PC-3 (cell line): Measurements from ENCODE around the gene INVS. TPM values are rescaled to one million over a fixed set of nuclear protein-coding genes. Genes with fewer than 3 reads are reported as not detected.
A peak's percentile ranks its signal among the peaks of the same experiment; 100 is the strongest.

Experiments
- ATAC-seq: fragments of 200-7000 bp; cut with Tn5 transposase; 2 replicates; pipeline ENCODE4 v1.9.1; 2020; ENCODE audit warnings: mild to moderate bottlenecking, moderate library complexity
- BruUV-seq: library from RNA; stranded (reverse); fragments of 400-500 nt; replicated peaks from 2 replicates; lab custom pipeline; 2021; lab: Mats Ljungman, UMichigan
- CTCF ChIA-PET: fragments of 300-600 bp; sonication (Branson Sonifier 250); formaldehyde crosslinking; loops from one replicate; lab custom pipeline; 2022; ENCODE audit warnings: antibody characterized with exemption; lab: Charles Lee
- POLR2A ChIA-PET: fragments of 300-600 bp; sonication (Branson Sonifier 250); formaldehyde crosslinking; loops from one replicate; lab custom pipeline; 2022; ENCODE audit warnings: antibody characterized with exemption; ENCODE audit not compliant: unreplicated experiment; lab: Charles Lee
- DNase-seq: peaks from one replicate; pipeline ENCODE4 v3.0.0-alpha.2; 2015
- H2AFZ ChIP-seq: fragments of 300-600 bp; sonication (generic); 2 replicates; pipeline ENCODE4 v1.6.0; 2016; ENCODE audit warnings: antibody characterized with exemption, low read length
- H3F3A ChIP-seq: fragments of 300-600 bp; sonication (generic); one replicate; pipeline ENCODE4 v1.6.0; 2017; ENCODE audit warnings: antibody characterized with exemption, low read length, control low read depth, mild to moderate bottlenecking; ENCODE audit not compliant: unreplicated experiment
- H3K27ac ChIP-seq: fragments of 300-600 bp; sonication (generic); 2 replicates; pipeline ENCODE4 v1.5.1; 2016; ENCODE audit warnings: mild to moderate bottlenecking, low read length
- H3K27me3 ChIP-seq: fragments of 300-600 bp; sonication (generic); 2 replicates; pipeline ENCODE4 v1.6.1; 2016; ENCODE audit warnings: low read length, mixed read lengths
- H3K36me3 ChIP-seq: fragments of 300-600 bp; sonication (generic); 2 replicates; pipeline ENCODE4 v1.6.1; 2016; ENCODE audit warnings: low read depth, mixed run types, low read length, mixed read lengths
- H3K4me1 ChIP-seq: fragments of 300-600 bp; sonication (generic); 2 replicates; pipeline ENCODE4 v1.5.1; 2016; ENCODE audit warnings: low read length; ENCODE audit not compliant: insufficient read depth
- H3K4me2 ChIP-seq: fragments of 300-600 bp; sonication (generic); 2 replicates; pipeline ENCODE4 v1.6.0; 2016; ENCODE audit warnings: low read length
- H3K4me3 ChIP-seq: fragments of 300-600 bp; sonication (generic); 2 replicates; pipeline ENCODE4 v1.5.1; 2016; ENCODE audit warnings: mild to moderate bottlenecking, low read length, mixed read lengths
- H3K79me2 ChIP-seq: fragments of 300-600 bp; sonication (generic); 2 replicates; pipeline ENCODE4 v1.6.1; 2017; ENCODE audit warnings: low read length, mixed read lengths
- H3K9ac ChIP-seq: fragments of 300-600 bp; sonication (generic); 2 replicates; pipeline ENCODE4 v1.6.0; 2016; ENCODE audit warnings: mild to moderate bottlenecking, low read length
- H3K9me2 ChIP-seq: fragments of 300-600 bp; sonication (generic); replicated peaks from 2 replicates; pipeline ENCODE4 v1.6.1; 2016; ENCODE audit warnings: mixed run types, low read length, mixed read lengths
- H3K9me3 ChIP-seq: fragments of 300-600 bp; sonication (generic); 2 replicates; pipeline ENCODE4 v1.6.1; 2016; ENCODE audit warnings: low read length, mixed read lengths
- H4K20me1 ChIP-seq: fragments of 300-600 bp; sonication (generic); 2 replicates; pipeline ENCODE4 v1.6.1; 2016; ENCODE audit warnings: low read length, mixed read lengths
- EZH2 ChIP-seq: fragments of 300-600 bp; sonication (generic); IDR thresholded peaks from one replicate; pipeline ENCODE4 v1.6.1; 2017; ENCODE audit warnings: antibody characterized with exemption, mild to moderate bottlenecking, low read length; ENCODE audit not compliant: unreplicated experiment
- EZH2phosphoT487 ChIP-seq: fragments of 300-600 bp; sonication (generic); IDR thresholded peaks from 2 replicates; pipeline ENCODE4 v1.6.1; 2018; ENCODE audit warnings: mild to moderate bottlenecking, antibody characterized with exemption, low read length, borderline replicate concordance
- intact Hi-C: fragments of 100-400 bp; cut with micrococcal nuclease; formaldehyde crosslinking; loops from 2 replicates; pipeline ENCODE4 v1.9.0; 2023
- total RNA-seq: library from RNA; depleted of rRNA; stranded (reverse); fragments of >200 nt; gene quantifications from 2 replicates; pipeline ENCODE4 v1.2.3, GENCODE V29; 2014
- TF ChIP-seq, protein P1 (sequence below): fragments of 300-600 bp; sonication (generic); conservative IDR thresholded peaks from 2 replicates; pipeline ENCODE4 v1.5.1; 2017; ENCODE audit warnings: antibody characterized with exemption, low read depth, mild to moderate bottlenecking, low read length

The INVS gene
- total RNA-seq, 1 experiment from 2014 or later, result 8.9 TPM

DNA sequence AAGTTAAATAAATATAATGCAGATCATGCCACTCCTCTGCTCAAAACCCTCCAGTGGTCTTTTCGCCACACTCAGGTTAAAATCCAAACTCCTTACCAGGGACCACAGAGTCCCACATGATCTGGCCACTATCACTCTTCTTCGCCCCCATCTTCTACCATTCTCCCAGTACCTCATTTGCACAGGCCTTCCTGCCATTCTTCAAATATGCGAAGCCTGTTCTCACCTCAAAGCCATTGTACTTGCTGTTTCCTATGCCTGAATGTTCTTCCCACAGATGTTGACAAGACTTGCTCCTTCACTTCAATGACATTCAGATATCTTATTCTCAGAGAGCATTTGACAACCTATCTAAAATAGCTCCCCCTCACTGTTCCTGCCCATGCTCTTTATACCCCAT lies 242.8 kb downstream of the INVS start:
- Histone ChIP-seq H4K20me1 (0 out of 2 replicates have a peak, but pooled peaks cover 4% of the 10 kb centered on the region), H3K36me3 (peaks cover 20% of the 10 kb centered on the region), H3K9me3 (no peaks in the 10 kb centered on the region), H3F3A (no peaks in the 10 kb centered on the region), H3K79me2 (peaks cover 54% of the 10 kb centered on the region), H3K27ac (no peak overlapping the region), H3K27me3 (no peaks in the 10 kb centered on the region), H3K9me2 (no peaks in the 10 kb centered on the region), H3K9ac (no peak overlapping the region), H3K4me3 (no peak overlapping the region), H2AFZ (no peak overlapping the region), H3K4me1 (no peaks in the 10 kb centered on the region), H3K4me2 (no peak overlapping the region)
- ChIA-PET CTCF (no interaction called here), POLR2A (no interaction called here)
- no TSS peak for BruUV-seq
- TF ChIP-seq, protein P1, sequence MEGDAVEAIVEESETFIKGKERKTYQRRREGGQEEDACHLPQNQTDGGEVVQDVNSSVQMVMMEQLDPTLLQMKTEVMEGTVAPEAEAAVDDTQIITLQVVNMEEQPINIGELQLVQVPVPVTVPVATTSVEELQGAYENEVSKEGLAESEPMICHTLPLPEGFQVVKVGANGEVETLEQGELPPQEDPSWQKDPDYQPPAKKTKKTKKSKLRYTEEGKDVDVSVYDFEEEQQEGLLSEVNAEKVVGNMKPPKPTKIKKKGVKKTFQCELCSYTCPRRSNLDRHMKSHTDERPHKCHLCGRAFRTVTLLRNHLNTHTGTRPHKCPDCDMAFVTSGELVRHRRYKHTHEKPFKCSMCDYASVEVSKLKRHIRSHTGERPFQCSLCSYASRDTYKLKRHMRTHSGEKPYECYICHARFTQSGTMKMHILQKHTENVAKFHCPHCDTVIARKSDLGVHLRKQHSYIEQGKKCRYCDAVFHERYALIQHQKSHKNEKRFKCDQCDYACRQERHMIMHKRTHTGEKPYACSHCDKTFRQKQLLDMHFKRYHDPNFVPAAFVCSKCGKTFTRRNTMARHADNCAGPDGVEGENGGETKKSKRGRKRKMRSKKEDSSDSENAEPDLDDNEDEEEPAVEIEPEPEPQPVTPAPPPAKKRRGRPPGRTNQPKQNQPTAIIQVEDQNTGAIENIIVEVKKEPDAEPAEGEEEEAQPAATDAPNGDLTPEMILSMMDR, result no peak
- no peak for TF ChIP-seq EZH2phosphoT487
- TF ChIP-seq EZH2, result no peak
- intact Hi-C loops, result no loop called here
- DNase-seq (no peak), ATAC-seq (no peak)

DNA sequence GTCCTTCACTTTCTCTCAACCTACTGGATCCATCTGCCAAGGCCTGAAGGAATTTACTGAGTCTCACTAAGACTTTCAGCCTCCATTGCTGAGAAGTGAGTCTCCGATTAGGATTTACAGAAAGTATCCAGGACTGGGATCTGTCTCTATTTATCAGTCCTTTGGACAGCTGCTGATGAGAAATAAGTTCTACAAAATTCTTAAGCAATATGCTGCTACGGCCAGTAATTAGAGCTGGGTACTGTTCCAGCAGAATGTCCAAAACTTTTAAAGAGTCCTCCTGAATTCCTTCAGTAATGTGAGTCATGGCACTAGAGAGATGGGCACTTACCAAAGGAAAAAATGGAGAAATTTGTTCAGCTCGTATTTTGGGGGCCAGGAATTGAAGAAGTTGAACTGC lies 247.8 kb downstream of the INVS start:
- H3K27me3 ChIP-seq, result no peaks in the 10 kb centered on the region
- H3K9ac ChIP-seq, result no peak overlapping the region
- no peaks in the 10 kb centered on the region for H3F3A ChIP-seq
- TF ChIP-seq, protein P1, result no peak
- TF ChIP-seq EZH2phosphoT487, result no peak
- no peak overlapping the region for H3K4me2 ChIP-seq
- no peak for ATAC-seq
- ChIA-PET POLR2A (no interaction called here), CTCF (interaction anchor here (0.7 kb wide), 1 partner anchor 82 kb away, joined by 4 read pairs; no protein-coding TSS in a partner anchor)
- peaks cover 94% of the 10 kb centered on the region for H3K79me2 ChIP-seq
- no peak overlapping the region for H3K27ac ChIP-seq
- H4K20me1 ChIP-seq, result peaks cover 41% of the 10 kb centered on the region; the same call in 1 of the 2 replicates
- intact Hi-C loops, result no loop called here
- no peak overlapping the region for H3K4me3 ChIP-seq
- BruUV-seq, result no TSS peak
- H3K4me1 ChIP-seq, result peaks cover 11% of the 10 kb centered on the region
- H3K9me3 ChIP-seq, result no peaks in the 10 kb centered on the region
- H3K36me3 ChIP-seq, result peaks cover 18% of the 10 kb centered on the region
- H3K9me2 ChIP-seq, result no peaks in the 10 kb centered on the region
- DNase-seq, result no peak
- no peak overlapping the region for H2AFZ ChIP-seq

DNA sequence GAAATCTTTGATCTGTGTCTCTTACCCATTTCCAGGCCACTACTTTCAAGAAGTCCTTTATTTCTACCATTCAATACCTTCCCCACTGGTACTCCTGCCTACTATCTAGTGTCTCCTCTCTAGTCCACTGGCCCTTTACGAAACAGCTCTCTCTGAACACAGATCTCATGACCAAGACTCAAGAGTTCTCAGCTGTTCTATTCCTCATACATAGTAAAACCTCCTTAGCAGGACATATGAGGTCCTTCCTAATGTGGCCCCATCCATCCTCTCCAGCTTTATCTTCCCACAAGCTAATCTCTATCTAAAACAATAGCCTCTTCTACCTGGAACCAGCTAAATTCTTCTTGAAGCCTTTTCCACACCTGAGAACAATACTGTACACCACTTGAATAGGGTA lies 251.1 kb downstream of the INVS start:
- no peaks in the 10 kb centered on the region for H3K9me2 ChIP-seq
- peaks cover 40% of the 10 kb centered on the region; the same call in 1 of the 2 replicates for H4K20me1 ChIP-seq
- no peak overlapping the region for H2AFZ ChIP-seq
- TF ChIP-seq, protein P1, result no peak
- TF ChIP-seq EZH2 (no peak), EZH2phosphoT487 (no peak)
- CTCF ChIA-PET, result no interaction called here
- no peak overlapping the region for H3K27ac ChIP-seq
- BruUV-seq, result no TSS peak
- intact Hi-C loops, result loop anchor here (10.0 kb wide), 1 partner anchor 245 kb away; no protein-coding TSS in a partner anchor
- ATAC-seq (no peak), DNase-seq (no peak)
- H3K4me3 ChIP-seq, result peak overlapping the region; percentile 86
- POLR2A ChIA-PET, result no interaction called here
- no peaks in the 10 kb centered on the region for H3K9me3 ChIP-seq
- H3K36me3 ChIP-seq, result peaks cover 15% of the 10 kb centered on the region
- H3K27me3 ChIP-seq, result no peaks in the 10 kb centered on the region
- H3F3A ChIP-seq, result no peaks in the 10 kb centered on the region
- H3K4me2 ChIP-seq, result peak overlapping the region; percentile 89
- H3K9ac ChIP-seq, result no peak overlapping the region
- H3K79me2 ChIP-seq, result peaks cover 75% of the 10 kb centered on the region
- H3K4me1 ChIP-seq, result peaks cover 18% of the 10 kb centered on the region
